Skin epidermis (tissue), 12 donors: ENCODE results near the gene BRD9.
"Not testable (repeated sequence)": the region's sequence is repeated elsewhere in the genome, so short reads cannot be mapped to it uniquely, and the experiment has no call there.

Experiments
- H3K27ac ChIP-seq, 21 experiments: fragments of 200-600 bp; sonication (generic) in 11 of 21; one replicate each; pipeline ENCODE4 v1.5.0; 2020; ENCODE audit warnings: mild to moderate bottlenecking in 3 of 21, inconsistent platforms in 2 of 21, moderate library complexity in 2 of 21
- H3K4me3 ChIP-seq, 7 experiments: fragments of 200-600 bp; sonication (generic) in 2 of 7; one replicate each; pipeline ENCODE4 v1.5.0; 2020; ENCODE audit warnings: inconsistent platforms in 2 of 7, mild to moderate bottlenecking in 2 of 7, moderate library complexity in 1 of 7

The BRD9 gene

DNA sequence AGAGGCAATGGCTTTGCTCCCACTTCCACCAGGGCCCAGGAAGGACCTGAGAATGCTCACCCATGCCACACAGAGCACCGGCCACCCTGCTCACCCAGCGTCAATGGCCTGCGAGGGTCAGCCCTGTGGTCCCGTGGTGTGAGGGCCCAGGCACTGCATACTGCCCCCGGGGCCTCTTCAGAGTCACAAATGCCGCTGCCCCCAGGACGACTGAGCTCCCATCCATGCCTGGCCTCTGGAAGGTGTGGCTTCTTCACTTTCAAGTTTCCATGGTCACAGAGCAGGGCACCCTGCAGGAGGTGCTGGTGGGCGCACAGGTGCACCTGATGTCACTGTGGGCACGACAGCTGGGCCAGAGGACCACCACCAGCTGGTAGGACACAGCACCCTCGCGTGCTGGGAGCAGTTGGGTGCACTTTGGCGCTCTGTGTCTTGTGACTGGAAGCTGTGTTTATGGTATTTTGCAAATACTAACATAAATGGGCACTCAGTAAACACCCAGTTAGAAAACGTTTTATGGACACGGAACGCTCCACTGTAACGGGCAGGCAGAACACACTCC, 29.3 kb downstream of the BRD9 start:
- Histone ChIP-seq H3K27ac (no peak overlapping the region), H3K4me3 (no peak overlapping the region)

DNA sequence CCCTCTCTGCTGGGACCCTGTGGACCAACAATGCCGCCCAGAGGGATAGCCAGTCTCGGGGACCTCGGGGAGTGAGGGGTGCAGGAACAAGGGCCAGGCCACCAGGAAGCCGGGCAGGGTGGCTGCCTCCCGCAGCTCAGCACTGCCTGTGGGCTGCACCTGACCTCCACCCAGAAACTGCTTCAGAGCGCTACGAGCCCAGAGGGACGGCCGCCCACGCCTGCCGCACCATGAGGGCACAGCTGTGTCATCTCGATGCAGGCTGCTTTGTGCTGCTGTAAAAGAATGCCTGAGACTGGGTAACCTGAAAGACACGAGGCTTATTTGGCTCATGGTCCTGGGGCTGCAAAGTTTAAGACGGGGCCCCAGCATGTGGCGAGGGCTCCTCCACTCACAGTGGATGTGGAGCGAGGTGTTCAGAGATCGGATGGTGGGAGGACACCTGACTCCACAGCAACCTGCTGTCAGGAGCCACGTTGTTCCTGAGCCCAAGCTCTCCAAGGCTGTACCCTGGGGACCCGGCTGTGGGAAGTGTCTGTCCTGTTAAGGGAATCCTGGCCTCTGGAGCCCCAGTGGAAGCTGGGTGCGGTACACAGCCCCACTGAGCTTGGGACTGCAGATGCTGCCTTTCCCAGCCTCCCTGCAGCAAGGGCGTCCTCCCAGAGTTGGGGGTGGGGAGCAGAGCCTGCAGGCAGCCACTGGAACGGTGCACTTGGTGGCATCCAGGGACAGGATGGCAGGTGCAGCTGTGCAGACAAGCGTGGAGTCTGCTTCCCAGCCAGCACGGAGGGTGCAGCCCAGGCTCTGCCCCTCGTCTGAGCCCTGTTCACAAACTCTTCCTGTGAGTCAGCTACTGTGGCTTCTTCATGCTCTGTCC, 30.0 kb downstream of the BRD9 start:
- no peak overlapping the region for H3K27ac ChIP-seq
- no peak overlapping the region for H3K4me3 ChIP-seq

DNA sequence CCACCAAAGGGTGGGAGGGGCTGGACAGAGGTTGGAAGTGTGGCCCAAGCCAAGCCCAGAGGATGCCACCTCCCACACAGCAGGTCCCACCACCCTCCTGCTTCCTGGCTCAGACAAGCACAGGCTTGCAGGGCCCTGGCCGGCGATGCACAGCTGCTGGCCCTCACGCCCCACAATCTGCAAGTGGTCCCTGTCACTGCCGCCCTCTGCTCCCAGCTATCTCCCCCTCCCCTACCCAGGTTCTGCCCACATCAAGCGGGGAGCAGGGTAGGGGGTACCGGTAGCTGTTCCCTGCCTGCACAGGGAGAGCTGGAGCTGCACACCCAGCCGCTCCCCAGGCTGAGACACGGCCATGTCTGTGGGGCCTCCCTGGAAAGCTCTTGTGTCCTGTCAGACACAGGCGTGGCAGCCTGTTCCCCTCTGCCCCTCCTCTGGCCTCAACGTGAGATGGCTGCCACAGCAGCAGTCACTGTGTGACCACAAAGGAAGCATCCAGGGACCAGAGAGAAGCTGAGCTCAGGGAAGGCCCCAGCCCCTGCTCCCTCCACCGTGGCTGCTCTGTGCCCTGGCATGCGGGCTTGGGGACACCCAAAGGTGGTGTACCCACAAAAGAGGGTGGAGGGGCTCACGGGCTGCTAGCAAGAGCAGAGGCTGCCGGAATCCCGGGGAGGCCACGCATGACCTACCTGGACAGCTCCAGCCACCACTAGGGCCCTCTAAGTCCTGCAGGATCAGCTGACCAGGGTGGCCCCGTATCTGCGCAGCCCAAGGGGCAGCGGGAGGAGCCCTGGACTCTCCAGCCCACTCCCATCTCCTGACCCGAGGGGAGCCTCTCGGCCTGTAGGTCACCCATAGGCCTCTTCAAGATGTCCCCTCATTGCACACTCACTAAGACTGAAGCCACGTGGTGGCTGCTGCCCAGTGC, 30.9 kb downstream of the BRD9 start:
- Histone ChIP-seq H3K4me3 (no peak overlapping the region), H3K27ac (no peak overlapping the region)

DNA sequence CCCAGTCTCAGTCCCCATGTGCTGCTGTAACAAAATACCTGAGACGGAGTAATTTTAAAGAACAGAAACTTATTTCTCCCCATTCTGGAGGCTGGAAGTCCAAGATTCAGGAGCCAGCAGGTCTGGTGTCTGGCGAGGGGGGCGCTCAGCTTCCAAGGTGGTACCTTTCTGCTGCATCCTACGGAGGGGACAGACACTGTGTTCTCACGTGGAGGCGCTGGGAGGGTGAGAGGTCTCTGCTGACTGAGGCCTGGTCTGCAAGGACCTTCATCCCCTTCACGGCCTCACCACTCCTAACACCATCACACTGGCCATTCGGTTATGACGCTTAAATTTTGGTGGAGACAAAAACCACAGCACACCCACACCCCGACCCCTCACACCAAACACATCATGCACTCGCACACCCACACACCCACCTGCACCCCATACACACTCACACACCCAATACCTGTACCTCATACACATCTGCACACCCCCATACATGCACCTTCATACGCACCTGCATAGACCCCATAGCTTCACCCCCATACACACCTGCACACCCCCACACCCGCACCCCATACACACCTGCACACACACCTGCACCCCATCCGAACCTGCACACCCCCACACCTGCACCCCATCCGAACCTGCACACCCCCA, 32.0 kb downstream of the BRD9 start:
- no peak overlapping the region for H3K27ac ChIP-seq
- no peak overlapping the region for H3K4me3 ChIP-seq

DNA sequence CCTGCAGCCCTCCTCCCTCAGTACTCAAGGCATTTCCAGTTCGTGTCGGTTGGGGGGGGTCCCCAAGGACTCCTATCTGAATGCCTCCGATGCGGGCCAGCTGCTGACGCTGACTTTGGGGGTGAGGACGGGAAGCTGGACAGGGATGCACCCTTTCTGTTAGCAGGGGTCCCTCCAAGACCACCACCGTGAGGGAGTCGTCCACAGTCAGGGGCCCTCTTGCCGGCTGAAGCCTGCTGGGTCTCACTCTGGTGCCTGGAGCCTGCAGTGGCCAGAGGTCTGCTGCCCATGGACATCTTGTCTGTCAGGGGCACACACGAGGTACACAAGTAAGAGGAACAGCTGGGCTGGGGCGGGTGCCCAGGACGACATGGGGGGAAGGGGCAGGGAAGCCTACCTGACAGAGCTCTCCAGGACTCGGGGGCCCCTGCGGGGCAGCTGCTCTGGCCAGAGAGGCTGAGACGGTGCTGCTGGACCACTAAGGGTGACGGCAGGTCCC, 32.8 kb downstream of the BRD9 start:
- Histone ChIP-seq H3K27ac (no peak overlapping the region), H3K4me3 (no peak overlapping the region)

DNA sequence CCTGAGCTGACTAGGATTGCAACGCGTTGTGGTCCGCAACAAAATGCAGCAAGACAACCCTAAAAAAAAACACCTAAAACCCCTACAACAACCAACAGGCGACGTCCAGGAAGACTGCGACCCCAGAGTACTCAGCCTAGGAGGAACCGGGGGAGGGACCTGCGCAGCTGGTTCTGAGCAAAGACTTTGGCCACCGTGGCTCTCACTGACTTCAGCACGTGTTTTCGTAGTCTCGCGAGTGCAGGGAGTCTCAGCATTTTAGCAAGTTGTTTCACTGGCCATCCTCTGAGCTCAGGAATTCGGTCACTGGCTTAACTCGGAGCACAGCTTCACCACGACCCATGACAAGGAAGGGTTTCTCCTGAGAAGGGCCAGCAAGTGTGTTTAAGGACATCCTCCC, 33.2 kb downstream of the BRD9 start:
- Histone ChIP-seq H3K4me3 (no peak overlapping the region), H3K27ac (no peak overlapping the region)

DNA sequence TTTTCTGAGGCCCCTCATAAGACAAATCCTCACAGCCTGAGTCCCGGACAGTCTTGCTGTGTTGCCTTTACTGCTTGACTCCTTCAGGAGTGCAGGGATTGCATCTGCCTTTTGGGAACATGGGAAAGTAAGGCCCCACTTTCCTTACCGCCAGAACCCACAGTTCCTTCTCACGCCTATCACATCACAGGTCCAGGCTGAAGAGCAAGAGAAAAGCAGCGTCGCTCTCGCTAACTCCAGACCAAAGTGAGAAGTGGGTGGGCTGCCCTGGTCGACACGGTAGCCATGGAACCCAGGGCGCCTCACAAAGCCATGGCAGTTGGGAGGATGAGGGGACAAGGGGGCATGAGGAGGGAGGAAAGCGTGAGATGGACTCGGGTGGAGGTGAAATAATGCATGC, 33.9 kb downstream of the BRD9 start:
- Histone ChIP-seq H3K4me3 (no peak overlapping the region), H3K27ac (no peak overlapping the region)

DNA sequence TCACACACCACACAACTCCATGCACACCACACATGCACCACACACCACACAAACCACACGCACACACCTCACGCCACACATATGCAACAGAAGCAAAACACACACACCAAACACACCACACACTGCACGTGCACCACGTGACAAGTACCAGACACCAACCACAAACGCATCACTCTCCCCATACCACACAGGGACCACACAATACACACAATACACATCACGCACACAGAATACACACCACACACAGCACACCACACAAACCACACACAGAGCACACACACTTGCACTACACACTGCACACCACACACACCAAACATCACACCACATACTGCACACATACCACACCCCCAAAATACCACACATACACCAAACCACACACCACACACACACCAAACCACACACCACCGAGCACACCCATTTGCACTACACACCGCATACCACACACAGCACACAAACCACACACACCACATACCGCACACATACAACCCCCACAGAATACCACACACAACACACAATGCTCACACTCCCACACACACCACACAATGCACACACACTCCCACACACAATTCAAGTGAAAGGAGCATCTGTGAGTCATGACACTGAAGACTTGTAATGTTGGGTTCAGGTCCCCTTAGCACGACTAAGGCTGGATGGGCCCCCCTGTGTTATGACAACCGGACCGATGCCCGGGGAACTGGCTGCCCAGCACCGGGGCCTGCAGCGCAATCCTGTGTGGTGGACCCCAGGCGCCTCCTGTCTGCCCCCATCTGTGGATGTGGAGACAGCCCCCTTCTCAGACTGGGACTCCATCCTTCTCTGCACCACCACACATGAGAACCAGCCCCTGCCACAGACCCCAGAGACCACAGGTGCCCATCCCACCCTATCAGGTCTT, 35.8 kb downstream of the BRD9 start:
- Histone ChIP-seq H3K4me3 (no peak overlapping the region), H3K27ac (no peak overlapping the region)

DNA sequence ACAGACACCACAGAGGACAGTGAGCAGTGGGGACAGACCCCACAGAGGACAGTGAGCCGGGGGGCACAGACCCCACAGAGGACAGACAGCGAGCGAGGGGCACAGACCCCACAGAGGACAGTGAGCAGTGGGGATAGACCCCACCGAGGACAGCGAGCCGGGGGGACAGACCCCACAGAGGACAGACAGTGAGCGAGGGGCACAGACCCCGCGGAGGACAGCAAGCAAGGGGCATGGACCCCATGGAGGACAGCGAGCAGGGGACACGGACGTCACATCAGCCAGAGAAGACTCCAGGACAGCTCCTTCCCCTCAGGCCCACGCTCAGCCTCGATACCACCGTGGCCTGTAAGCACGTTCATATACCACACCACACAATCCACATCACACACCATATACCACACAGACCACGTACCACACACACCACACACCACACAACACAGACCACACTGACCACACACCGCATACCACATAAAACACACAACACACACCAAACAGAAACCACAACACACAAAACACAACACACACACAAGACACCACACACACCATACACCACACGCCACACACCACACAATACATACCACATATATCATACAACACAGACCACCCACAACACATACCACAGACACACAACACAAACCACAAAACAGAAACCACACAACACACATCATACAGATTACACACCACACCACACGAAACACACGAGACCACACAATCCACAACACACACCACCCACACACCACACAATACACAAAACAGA, 36.6 kb downstream of the BRD9 start:
- H3K4me3 ChIP-seq, result no peak overlapping the region

DNA sequence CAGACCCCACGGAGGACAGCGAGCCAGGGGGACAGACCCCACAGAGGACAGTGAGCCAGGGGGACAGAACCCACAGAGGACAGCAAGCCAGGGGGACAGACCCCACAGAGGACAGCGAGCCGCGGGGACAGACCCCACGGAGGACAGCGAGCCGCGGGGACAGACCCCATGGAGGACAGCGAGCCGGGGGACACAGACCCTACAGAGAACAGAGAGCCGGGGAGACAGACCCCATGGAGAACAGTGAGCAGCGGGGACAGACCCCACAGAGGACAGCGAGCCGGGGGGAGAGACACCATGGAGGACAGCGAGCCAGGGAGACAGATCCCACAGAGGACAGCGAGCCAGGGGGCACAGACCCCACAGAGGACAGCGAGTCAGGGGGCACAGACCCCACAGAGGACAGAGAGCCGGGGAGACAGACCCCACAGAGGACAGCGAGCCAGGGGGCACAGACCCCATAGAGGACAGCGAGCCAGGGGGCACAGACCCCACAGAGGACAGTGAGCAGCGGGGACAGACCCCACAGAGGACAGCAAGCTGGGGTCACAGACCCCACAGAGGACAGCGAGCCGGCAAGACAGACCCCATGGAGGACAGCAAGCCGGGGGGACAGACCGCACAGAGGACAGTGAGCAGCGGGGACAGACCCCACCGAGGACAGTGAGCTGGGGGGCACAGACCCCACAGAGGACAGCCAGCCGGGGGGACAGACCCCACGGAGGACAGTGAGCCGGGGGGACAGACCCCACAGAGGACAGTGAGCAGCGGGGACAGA, 37.4 kb downstream of the BRD9 start:
- no peak overlapping the region for H3K27ac ChIP-seq
- no peak overlapping the region for H3K4me3 ChIP-seq

More for the DNA sequence above, 36.6 kb downstream of the BRD9 start:
- H3K27ac ChIP-seq, result no peak overlapping the region

DNA sequence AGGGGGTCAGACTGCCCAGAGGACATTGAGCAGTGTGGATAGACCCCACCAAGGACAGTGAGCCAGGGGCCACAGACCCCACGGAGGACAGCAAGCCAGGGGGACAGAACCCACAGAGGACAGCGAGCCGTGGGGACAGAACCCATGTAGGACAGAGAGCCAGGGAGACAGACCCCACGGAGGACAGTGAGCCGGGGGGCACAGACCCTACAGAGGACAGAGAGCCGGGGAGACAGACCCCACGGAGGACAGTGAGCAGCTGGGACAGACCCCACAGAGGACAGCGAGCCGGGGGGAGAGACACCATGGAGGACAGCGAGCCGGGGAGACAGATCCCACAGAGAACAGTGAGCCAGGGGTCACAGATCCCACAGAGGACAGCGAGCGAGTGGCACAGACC, 38.4 kb downstream of the BRD9 start:
- Histone ChIP-seq H3K4me3 (no peak overlapping the region), H3K27ac (no peak overlapping the region)

DNA sequence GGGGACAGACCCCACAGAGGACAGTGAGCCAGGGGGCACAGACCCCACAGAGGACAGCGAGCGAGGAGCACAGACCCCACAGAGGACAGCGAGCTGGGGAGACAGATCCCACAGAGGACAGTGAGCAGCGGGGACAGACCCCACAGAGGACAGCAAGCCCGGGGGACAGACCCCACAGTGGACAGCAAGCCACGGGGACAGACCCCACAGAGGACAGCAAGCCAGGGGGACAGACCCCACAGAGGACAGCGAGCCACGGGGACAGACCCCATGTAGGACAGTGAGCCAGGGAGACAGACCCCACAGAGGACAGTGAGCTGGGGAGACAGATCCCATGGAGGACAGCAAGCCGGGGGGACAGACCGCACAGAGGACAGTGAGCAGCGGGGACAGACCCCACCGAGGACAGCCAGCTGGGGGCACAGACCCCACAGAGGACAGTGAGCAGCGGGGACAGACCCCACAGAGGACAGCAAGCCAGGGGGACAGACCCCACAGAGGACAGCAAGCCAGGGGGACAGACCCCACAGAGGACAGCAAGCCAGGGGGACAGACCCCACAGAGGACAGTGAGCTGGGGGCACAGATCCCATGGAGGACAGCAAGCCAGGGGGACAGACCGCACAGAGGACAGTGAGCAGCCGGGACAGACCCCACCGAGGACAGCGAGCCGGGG, 39.0 kb downstream of the BRD9 start:
- H3K4me3 ChIP-seq, H3K27ac ChIP-seq: not testable (repeated sequence)

DNA sequence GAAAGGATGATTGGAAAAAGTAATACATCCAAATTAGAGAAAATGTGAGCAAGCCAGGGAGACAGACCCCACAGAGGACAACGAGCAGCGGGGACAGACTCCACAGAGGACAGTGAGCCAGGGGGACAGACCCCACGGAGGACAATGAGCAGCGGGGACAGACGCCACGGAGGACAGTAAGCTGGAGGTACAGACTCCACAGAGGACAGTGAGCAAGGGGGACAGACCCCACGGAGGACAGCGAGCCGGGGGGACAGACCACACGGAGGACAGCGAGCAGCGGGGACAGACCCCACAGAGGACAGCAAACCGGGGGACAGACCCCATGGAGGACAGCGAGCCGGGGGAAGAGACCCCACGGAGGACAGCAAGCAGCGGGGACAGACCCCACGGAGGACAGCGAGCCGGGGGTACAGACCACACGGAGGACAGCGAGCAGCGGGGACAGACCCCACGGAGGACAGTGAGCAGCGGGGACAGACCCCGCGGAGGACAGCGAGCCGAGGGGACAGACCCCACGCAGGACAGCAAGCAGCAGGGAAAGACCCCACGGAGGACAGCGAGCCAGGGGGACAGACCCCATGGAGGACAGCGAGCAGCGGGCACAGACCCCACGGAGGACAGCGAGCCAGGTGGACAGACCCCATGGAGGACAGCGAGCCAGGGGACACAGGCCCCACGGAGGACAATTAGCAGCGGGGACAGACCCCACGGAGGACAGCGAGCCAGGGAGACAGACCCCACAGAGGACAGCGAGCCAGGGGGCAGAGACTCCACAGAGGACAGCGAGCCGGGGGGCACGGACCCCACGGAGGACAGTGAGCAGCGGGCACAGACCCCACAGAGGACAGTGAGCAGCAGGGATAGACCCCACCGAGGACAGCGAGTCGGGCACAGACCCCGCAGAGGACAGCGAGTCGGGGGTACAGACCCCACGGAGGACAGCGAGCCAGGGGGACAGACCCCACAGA, 39.9 kb downstream of the BRD9 start:
- Histone ChIP-seq H3K4me3 (no peak overlapping the region), H3K27ac (no peak overlapping the region)

DNA sequence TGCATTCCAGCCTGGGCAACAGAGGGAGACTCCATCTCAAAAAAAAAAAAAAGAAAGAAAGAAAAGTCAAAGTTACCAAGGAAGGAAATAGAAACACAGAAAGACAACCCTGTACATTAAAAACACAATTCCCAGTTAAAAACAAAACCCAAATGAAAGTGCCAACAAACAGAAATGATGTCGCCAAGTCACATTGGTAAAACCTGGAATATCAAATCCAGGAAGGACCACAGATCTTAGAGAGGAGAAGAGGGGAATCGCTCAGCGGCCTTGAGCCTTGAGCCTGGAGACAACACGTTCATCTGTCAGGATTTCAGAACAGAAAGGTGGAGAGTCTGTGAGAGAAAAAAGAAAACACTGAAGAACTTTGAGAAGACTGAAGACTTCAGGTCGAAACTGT, 40.6 kb downstream of the BRD9 start:
- no peak overlapping the region for H3K27ac ChIP-seq
- H3K4me3 ChIP-seq, result no peak overlapping the region

DNA sequence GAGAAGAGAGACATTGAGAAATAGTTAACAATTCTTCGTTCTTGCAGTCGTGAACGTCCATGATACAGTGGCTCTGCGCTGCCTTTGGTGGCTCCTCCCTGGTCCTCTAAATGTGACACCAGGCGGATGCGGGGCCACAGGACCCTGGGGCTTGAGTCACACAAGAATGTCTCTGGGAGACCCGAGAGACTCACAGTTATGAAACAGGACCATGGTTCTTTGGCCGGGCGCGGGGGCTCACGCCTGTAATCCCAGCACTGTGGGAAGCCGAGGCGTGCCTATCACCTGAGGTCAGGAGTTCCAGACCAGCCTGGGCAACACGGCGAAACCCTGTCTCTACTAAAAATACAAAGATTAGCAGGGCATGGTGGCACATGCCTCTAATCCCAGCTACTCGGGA, 41.0 kb downstream of the BRD9 start:
- Histone ChIP-seq H3K4me3 (no peak overlapping the region), H3K27ac (no peak overlapping the region)

DNA sequence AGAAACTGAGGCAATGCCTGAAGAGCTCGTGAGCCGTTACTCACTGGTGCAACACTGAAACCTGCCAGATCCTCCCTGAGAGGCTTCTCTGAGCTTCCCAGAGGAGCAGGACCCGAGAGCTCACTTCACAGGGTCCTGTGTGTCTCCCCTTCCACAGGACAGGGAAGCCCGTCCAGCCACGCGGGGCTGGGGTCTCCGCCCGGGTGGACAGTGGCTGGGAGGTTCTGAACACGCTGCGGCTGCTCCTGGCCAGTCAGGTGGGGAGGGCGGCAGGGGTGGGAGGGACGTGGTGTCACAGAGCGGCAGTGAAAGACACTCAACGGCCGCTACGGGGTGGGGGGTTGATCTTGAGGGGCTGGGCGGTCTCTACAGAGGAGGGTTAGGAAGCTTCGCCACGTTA, 41.5 kb downstream of the BRD9 start:
- H3K27ac ChIP-seq, result no peak overlapping the region
- H3K4me3 ChIP-seq, result no peak overlapping the region
